Heart left ventricle (tissue), 13 donors: ENCODE results near the gene ARPP19.

Experiments
- CTCF ChIP-seq, 12 donors: fragments of 200-600 bp; sonication (generic) in 4 of 12; IDR thresholded peaks; one replicate each; pipeline versions ENCODE4 v1.5.0 to v1.8.0; 2018 to 2022; ENCODE audit warnings: antibody characterized with exemption in 12 of 12, mild to moderate bottlenecking in 5 of 12
- POLR2A ChIP-seq, 2 donors: fragments of 450-650 bp; IDR thresholded peaks; one replicate each; pipeline ENCODE4 v1.6.1; 2017; ENCODE audit warnings: antibody characterized with exemption in 2 of 2, mild to moderate bottlenecking in 2 of 2, moderate library complexity in 2 of 2
- donor health status: ischemic (EF 13 %, LVEDD 7.1; RV severe dilation, severe dysfunction).
- donor health status: DM: no; HTN: yes; CAD: no.
- donor health status: DM: no; HTN: no; CAD: no.
- donor health status: ischemic (EF 25% LVEDD 6.9; RV normal size, moderate dysfunction).
- donor health status: ischemic (EF 25% LVEDD 5.7; RV mildly dilated, moderate dysfunction).
- donor health status: ischemic (EF 35%, LVEDD 5.7; RV mildly dilated, moderate dysfunction).
- donor health status: nonischemic (EF 11% LVEDD 7.7; RV severe dilation, severe dysfunction).
- donor health status: DM: yes; HTN: yes; CAD: no.
- donor health status: PGD.
- donor health status: ischemic (EF 29% LVEDD 5.4; RV normal size, mild dysfunction).
- donor health status: nonischemic (EF 23%, LVEDD 6.1; RV moderate dilation, normal function).

- TF ChIP-seq CTCF (IDR thresholded peaks at IDR 0.05) (no peak), POLR2A (IDR thresholded peaks at IDR 0.05) (no peak)
Measured at GRCh38 chr15:52552303-52552702, 16.5 kb downstream of the ARPP19 start.
